GM20431 (cell line): Measurements from ENCODE around the gene MB.
"Not testable (repeated sequence)": the region's sequence is repeated elsewhere in the genome, so short reads cannot be mapped to it uniquely, and the experiment has no call there.

ENCODE experiments used
- in situ Hi-C: fragments of 300-500 bp; cut with MseI, MboI; formaldehyde crosslinking; loops from one replicate; pipeline ENCODE4 v1.15.0; 2020; ENCODE audit warnings: low sequenced_read_pairs; ENCODE audit not compliant: unreplicated experiment

Gene MB

GRCh38 chr22:35617137-35617755 lies at the start of gene MB:
MB (minus strand) TSS chr22:35617329; CDS start chr22:35617257, 72 bp downstream.
- in situ Hi-C loops: loop anchor here (25.0 kb wide), 1 partner anchor 520 kb away; no protein-coding TSS in a partner anchor

- in situ Hi-C loops: not testable (repeated sequence)
Observed at GRCh38 chr22:35666699-35667098, 49.6 kb upstream of the MB start.

- in situ Hi-C loops: no loop called here
Observed at GRCh38 chr22:35664955-35665587, 47.9 kb upstream of the MB start.

- in situ Hi-C loops: no loop called here
Observed at GRCh38 chr22:35663371-35663770, 46.2 kb upstream of the MB start.

DNA sequence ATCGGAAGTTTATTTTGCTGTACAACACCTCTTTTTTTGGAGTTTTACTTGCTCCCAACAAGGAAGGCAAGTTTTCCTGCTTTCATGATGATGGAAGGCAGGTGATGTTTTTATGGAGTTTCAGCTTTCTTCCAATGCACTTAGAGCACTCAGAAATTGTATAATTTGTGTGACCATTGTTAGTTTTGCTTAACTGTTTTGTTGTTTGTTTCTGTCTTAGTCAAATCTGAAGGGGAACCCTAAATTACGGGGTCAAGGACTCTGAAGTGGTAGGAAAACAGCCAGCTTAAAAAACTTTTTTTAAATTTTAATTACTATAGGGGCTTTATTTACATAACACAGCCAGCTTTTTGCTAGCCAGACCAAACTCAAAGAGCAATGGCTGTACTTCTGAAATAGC lies 45.8 kb upstream of the MB start:
- in situ Hi-C loops: no loop called here

- in situ Hi-C loops: no loop called here
Observed at GRCh38 chr22:35661464-35661863, 44.3 kb upstream of the MB start.

DNA sequence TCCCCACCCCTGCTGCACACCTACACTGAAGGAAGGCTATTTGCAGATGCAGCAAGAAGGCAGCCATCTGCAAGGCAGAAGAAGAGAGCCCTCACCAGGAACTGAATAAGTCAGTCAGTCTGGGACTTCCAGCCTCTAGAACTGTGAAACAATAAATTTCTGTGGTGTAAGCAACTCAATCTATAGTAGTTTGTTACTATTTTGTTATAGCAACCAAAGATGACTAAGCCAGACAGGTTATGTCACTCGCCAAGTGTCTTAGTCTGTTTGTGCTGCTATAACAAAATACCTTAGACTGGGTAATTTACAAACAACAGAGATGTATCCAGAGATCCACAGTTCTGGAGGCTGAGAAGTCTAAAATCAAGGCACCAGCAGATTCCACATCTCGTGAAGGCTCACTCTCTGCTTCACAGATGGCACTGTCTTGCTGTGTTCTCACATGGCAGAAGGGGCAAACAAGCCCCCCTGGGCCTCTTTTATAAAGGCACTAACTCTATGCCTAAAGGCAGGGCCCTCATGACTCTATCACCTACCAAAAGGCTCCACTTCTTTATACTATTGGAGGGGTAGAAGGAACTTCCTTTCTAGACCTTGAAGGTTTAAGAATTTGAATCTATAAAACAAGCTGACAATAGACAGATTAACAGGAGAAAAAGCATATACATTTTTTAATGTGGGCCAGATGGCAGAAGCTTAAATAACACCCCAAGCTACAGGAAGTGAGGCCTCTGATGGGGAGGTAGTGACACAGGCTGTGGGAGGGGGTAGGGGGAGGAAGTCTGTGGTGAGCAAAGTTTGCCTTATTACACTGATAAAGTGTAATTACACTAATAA lies 43.4 kb upstream of the MB start:
- in situ Hi-C loops: no loop called here

- in situ Hi-C loops: no loop called here
Observed at GRCh38 chr22:35657571-35658312, 40.6 kb upstream of the MB start.

GRCh38 chr22:35656284-35656752 lies 39.2 kb upstream of the MB start:
- in situ Hi-C loops: no loop called here

- in situ Hi-C loops: no loop called here
Observed at GRCh38 chr22:35653824-35654223, 36.7 kb upstream of the MB start.

- in situ Hi-C loops: no loop called here
Observed at GRCh38 chr22:35651085-35651484, 34.0 kb upstream of the MB start.

DNA sequence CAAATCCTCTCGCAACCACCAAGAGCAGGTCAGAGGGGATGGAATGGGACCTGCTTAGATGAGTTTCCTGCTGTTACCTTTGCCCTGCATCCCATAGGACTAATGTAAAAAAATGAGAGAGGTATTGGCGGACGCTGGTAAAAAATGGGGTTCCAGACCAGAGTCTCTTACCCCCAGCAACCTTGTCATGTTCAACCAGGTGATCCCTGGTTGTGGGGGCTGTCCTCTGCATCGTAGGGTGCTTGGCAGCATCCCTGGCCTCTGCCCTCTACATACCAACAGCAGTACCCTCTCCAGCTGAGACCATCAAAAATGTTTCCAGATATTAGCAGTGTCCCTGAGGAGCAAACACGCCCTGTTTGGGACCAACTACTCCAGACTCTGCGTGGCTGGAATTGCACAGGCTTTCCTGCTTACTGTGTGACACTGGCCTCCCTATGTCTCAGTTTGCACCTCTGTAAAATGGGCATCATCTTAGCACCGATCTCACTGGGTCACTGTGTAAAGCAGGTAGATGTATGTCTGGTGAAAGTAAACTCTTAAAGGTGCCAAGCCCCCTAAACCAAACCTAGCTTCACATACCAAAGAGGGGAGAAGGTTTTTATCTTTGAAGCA lies 32.6 kb upstream of the MB start:
- in situ Hi-C loops: no loop called here

GRCh38 chr22:35649026-35649553 lies 32.0 kb upstream of the MB start:
- in situ Hi-C loops: no loop called here

GRCh38 chr22:35648066-35649025 lies 31.2 kb upstream of the MB start, which contains the start of gene APOL6:
APOL6 (plus strand) TSS chr22:35648446; CDS start chr22:35656426, 7,980 bp downstream.
- in situ Hi-C loops: no loop called here

DNA sequence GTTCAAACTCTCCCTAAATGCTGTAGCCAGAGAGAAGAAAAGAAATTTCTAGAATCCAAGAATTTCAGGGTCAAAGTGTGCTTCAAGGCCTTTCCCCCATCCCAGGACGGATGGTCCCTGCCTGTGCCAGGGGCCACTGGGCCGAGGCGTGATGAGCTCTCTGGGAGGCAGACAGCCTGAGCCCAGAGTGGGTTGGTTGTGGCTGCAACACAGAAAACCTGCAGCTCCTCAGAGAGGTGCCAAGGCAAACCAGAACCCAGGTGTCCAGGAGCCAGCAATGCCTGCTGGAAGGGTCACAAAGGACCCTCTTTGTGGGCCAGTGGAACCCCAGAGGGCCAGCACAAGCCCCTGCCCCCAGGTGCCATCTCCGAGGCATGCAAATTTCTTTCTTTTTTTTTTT lies 28.5 kb upstream of the MB start:
- in situ Hi-C loops: no loop called here

GRCh38 chr22:35643991-35644390 lies 26.9 kb upstream of the MB start:
- in situ Hi-C loops: no loop called here

- in situ Hi-C loops: no loop called here
Observed at GRCh38 chr22:35642305-35642741, 25.2 kb upstream of the MB start.

DNA sequence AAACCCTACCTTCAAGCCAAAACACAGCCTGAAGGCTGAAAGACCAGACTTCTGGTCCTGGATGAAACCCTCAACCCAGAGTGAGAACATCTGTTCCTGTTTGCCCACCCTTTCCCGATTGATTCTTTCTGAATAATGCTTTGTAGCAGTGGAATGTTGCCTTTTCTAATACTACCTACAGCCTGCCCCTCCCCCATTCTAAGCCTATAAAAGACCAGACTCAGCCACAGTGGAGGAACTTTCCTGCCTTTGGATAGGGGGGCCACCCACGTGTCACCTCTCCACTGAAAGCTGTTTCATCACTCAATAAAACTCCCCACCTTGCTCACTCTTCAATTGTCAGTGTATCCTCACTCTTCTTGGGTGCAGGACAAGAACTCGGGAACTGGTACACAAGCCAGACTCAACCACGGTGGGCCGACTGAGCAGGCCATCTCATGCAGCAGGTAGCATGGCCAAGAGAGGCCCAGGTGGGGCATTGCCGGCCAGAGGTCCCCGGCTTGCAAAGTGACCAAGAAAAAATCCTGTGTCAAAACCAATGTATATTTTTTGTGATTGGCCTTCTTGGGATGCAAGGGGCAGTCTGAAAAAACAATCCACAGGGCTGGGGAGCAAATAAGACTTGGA lies 24.5 kb upstream of the MB start:
- in situ Hi-C loops: no loop called here
